SK-N-MC (cell line): ENCODE results near the gene CCDC57.

Experiments
- DNase-seq: peaks from one replicate; pipeline ENCODE4 v3.0.0-alpha.2; 2011; ENCODE audit warnings: low read depth, low spot score
- H3K27ac ChIP-seq: fragments of 200-600 bp; sonication (generic); 2 replicates; pipeline ENCODE4 v1.5.1; 2016; ENCODE audit warnings: mixed run types
- H3K36me3 ChIP-seq: fragments of 200-600 bp; sonication (generic); 2 replicates; pipeline ENCODE4 v1.6.1; 2017; ENCODE audit warnings: antibody characterized with exemption, low read length, mixed read lengths; ENCODE audit not compliant: insufficient read depth
- H3K4me3 ChIP-seq: fragments of 200-600 bp; sonication (generic); 2 replicates; pipeline ENCODE4 v1.5.1; 2016
- H3K9ac ChIP-seq: fragments of 200-600 bp; sonication (generic); 2 replicates; pipeline ENCODE4 v1.8.0; 2017; ENCODE audit warnings: mixed run types, mixed read lengths; ENCODE audit not compliant: insufficient read length
- H3K9me3 ChIP-seq: fragments of 200-600 bp; sonication (generic); 2 replicates; pipeline ENCODE4 v1.6.1; 2017; ENCODE audit warnings: low read depth, mild to moderate bottlenecking, antibody characterized with exemption, low read length, moderate library complexity, mixed read lengths
- EZH2 ChIP-seq: fragments of 200-600 bp; sonication (generic); IDR thresholded peaks from one replicate; pipeline ENCODE4 v1.6.1; 2017; ENCODE audit warnings: antibody characterized with exemption
- FOXP2 ChIP-seq: optimal IDR thresholded peaks from 2 replicates; pipeline ENCODE3; 2011; ENCODE audit warnings: mild to moderate bottlenecking, moderate library complexity; ENCODE audit not compliant: insufficient read depth; ENCODE audit errors: extremely low read length, control extremely low read depth
- POLR2AphosphoS5 ChIP-seq: IDR thresholded peaks from 2 replicates; pipeline ENCODE4 v1.6.1; 2012; ENCODE audit warnings: mild to moderate bottlenecking, low read depth, low read length, borderline replicate concordance

Gene CCDC57

DNA sequence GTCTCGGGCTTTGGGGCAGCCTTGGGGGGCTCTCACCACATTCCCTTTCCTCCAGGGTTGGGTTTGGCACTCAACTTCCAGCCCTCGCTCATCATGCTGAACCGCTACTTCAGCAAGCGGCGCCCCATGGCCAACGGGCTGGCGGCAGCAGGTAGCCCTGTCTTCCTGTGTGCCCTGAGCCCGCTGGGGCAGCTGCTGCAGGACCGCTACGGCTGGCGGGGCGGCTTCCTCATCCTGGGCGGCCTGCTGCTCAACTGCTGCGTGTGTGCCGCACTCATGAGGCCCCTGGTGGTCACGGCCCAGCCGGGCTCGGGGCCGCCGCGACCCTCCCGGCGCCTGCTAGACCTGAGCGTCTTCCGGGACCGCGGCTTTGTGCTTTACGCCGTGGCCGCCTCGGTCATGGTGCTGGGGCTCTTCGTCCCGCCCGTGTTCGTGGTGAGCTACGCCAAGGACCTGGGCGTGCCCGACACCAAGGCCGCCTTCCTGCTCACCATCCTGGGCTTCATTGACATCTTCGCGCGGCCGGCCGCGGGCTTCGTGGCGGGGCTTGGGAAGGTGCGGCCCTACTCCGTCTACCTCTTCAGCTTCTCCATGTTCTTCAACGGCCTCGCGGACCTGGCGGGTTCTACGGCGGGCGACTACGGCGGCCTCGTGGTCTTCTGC lies 24.6 kb upstream of the CCDC57 start:
- Histone ChIP-seq H3K9ac (no peak overlapping the region), H3K9me3 (no peaks in the 10 kb centered on the region), H3K27ac (no peak overlapping the region), H3K4me3 (no peak overlapping the region), H3K36me3 (no peaks in the 10 kb centered on the region)
- DNase-seq: no peak
- TF ChIP-seq FOXP2 (no peak), POLR2AphosphoS5 (no peak), EZH2 (no peak)

DNA sequence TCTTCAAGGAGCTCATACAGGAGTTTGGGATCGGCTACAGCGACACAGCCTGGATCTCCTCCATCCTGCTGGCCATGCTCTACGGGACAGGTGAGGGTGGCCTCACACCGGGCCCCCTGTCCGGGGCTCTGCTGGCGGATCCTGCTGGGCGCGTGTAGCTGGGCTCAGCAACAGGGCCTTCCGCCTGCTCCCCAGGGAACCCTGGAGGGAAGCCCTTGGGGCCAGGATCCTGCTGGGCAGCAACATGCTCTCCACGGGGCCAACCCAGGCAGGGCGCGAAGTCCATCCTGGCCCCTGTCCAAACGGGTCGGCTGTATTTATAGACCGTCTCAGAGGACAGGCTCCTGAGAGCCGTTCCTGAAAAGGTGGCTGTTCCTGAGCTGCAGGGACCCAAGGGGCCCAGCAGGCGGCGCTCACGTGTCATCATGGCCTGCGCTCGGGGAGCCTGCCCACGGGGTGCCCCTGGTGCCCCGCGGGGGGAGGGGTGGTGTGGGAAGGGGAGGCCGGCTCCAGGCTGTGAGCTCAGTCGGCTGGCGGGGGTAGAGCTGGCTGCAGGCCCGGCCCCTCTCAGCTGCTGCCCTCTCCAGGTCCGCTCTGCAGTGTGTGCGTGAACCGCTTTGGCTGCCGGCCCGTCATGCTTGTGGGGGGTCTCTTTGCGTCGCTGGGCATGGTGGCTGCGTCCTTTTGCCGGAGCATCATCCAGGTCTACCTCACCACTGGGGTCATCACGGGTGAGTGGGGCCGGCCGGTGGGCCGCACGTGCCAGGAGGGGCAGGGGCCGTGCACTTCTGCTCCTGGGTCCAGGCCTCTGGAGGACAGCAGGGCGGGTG lies 23.7 kb upstream of the CCDC57 start:
- H3K9ac ChIP-seq: no peak overlapping the region
- no peak for DNase-seq
- no peaks in the 10 kb centered on the region for H3K36me3 ChIP-seq
- TF ChIP-seq POLR2AphosphoS5 (no peak), FOXP2 (no peak), EZH2 (no peak)
- H3K4me3 ChIP-seq: no peak overlapping the region; the same call in 1 of the 2 replicates
- H3K9me3 ChIP-seq: no peaks in the 10 kb centered on the region
- no peak overlapping the region for H3K27ac ChIP-seq

DNA sequence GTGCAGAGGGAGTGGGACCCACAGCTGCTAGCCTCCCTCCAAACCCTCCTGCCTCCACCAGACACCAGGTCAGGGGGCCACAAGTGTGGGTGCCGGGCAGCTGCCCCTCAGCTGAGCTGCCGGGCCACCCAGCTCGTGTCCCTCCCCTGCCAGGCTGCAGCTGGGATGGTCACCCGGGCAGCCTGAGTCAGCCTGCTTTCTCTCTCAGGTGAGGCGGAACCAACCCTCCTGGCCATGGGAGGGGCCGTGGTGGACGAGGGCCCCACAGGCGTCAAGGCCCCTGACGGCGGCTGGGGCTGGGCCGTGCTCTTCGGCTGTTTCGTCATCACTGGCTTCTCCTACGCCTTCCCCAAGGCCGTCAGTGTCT lies 23.1 kb upstream of the CCDC57 start:
- H3K9me3 ChIP-seq: no peaks in the 10 kb centered on the region
- H3K9ac ChIP-seq: no peak overlapping the region
- H3K36me3 ChIP-seq: no peaks in the 10 kb centered on the region
- no peak overlapping the region; the same call in 1 of the 2 replicates for H3K4me3 ChIP-seq
- DNase-seq: no peak
- H3K27ac ChIP-seq: no peak overlapping the region
- TF ChIP-seq EZH2 (no peak), POLR2AphosphoS5 (no peak), FOXP2 (no peak)

DNA sequence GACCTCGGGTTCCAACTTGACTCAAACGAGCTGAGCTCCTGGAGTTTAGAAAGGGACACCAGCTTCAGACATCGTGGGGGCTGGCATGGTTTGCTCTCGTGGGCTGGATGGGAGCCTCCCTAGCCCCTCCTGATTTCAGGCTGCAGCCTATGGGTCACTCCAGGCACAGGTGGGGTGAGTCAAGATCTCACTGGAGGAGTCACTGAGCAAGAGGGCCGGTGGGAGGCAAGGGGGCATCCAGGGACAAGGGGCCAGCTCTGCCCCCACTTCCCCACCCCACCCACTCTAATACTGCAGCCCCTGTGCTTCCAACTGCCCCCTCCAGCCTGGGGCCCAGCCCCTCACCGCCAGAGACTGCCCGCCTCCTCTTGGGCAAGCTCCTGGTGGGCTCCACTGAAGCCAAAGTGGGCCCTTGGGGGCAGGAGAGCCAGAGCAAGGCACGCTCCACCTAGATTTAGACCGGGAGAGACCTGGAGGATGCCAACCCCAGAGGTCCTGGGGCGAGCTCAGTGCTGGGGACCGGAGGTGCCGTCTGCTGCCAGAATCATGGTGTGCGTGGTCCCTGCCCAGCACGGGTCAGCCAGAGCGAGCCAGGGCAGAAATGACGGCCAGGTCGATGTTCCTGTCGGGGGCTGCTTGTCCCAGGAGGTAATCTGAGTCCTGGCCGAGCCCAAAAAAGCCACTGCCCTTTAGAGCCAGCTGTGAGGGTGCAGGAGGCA lies 22.6 kb upstream of the CCDC57 start:
- Histone ChIP-seq H3K36me3 (no peaks in the 10 kb centered on the region), H3K4me3 (no peak overlapping the region), H3K9ac (no peak overlapping the region), H3K9me3 (no peaks in the 10 kb centered on the region), H3K27ac (no peak overlapping the region)
- TF ChIP-seq POLR2AphosphoS5: no peak
- no peak for TF ChIP-seq FOXP2
- TF ChIP-seq EZH2: no peak
- DNase-seq: no peak

DNA sequence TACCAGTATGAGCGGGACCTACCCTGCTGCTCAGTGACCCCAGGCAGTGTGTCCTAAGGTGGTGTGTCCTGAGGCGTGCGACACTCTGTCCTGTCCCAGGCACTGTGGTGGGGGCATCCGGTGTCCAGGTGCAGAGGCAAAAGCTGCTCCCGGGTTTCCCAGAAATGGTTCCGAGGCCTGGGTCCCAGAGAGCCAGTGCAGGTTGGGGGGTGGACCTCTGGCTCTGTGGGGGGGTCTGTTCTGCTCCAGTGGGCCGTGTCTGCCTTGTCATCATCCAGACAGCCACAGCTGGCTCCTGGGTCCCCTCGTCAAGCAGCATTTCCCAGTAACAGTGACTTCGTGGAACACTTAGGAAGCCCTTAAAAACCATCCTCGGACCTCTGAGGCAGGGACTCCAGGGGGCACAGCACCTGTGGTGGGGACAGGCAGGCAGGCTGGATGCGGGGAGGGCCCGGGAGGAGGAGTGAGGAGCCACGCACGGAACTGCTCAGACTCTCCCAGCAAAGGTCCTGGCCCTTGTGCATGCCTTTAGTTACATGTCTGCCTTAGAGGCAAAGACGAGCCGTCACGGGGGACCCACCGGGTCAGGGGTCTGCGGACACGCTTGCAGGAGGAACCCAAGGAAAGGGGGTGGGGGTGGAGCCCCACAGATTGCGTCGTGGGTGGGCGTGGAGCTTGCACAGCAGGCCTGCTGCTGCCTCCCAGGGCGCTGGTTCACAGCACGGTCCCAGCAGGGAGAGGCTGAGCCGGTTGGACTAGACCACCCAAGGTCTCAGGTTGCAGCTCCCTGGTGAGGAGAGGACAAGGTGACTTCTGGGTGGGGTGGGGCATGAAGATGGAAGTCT lies 21.8 kb upstream of the CCDC57 start:
- Histone ChIP-seq H3K36me3 (no peaks in the 10 kb centered on the region), H3K27ac (no peak overlapping the region), H3K9me3 (no peaks in the 10 kb centered on the region), H3K4me3 (no peak overlapping the region), H3K9ac (no peak overlapping the region)
- TF ChIP-seq FOXP2 (no peak), POLR2AphosphoS5 (no peak), EZH2 (no peak)
- DNase-seq: no peak

DNA sequence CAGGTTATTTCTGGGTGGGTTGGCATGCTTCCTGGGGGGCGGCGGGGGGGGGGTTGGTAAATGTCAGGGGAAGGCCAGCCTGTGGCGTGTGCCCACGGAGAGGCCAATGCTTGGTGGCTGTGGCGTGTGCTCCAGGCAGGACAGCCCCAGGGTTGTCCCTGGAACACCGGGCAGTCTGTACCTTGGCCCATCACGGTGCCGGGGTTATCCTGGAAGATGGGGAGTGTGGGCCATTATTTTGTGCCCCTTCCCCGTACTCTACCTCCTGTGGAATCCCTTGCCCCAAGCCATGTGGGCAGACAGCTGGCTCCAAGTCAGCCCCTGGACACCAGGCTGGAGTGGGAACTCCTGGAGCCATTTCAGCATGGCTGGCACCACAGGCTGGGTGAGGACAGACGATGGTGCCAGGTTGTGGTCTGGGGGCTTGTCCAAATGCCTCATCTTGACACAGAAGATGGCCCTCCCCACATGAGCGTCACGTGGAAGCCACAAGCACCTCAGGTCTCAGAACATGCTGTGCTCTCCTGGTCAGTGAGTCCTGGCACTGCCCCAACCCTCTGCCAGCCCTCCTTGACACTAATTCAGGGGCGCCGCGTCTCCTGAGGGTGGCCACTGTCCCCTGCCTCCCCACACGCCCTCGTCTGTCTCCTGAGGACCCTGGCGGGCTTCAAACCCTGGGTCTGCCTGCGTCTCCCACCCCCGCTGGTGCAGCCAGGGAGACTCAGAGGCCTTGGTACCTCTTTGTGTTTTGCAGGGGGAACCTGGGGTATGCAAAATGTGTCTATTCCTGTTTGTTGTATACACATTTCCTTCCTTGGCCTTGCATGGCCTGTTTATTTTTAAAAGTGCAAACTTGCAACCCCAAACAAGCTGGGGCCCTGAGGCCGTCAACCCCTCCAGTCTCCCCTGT lies 20.5 kb upstream of the CCDC57 start:
- Histone ChIP-seq H3K4me3 (no peak overlapping the region), H3K9ac (no peak overlapping the region), H3K27ac (no peak overlapping the region), H3K36me3 (no peaks in the 10 kb centered on the region), H3K9me3 (no peaks in the 10 kb centered on the region)
- TF ChIP-seq POLR2AphosphoS5 (no peak), EZH2 (no peak), FOXP2 (no peak)
- DNase-seq: no peak

DNA sequence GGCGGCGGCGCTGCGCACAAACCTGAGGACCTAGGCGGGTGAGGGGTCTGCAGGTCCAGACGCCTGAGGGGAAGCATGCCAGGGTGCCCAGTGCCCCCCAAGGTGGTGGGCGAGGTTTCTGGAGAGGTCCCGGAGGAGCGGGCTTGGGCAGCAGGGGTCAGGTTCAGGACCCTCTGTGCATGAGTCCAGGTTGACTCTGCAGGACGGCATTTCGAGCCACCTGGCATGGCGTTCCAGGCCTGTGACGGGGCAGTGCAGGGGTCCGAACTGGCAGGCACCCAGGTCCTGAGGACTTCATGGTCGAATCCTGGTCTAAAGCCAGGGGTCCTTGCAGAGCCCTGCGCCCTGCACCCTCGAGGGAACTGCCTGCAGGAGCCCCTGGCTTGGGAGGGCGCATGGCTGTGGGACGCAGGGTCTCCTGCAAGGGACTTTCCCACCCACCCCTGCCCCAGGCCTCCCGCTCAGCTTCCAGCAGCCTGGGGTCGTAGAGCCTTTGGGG lies 19.7 kb upstream of the CCDC57 start:
- Histone ChIP-seq H3K9me3 (no peaks in the 10 kb centered on the region), H3K36me3 (no peaks in the 10 kb centered on the region), H3K27ac (no peak overlapping the region), H3K9ac (no peak overlapping the region), H3K4me3 (no peak overlapping the region)
- no peak for DNase-seq
- TF ChIP-seq POLR2AphosphoS5 (no peak), FOXP2 (no peak), EZH2 (no peak)
